CD14-positive monocyte (primary cell): Measurements from ENCODE around the gene OTOS. TPM values are rescaled to one million over a fixed set of nuclear protein-coding genes. Genes with fewer than 3 reads are reported as not detected.
A peak's percentile ranks its signal among the peaks of the same experiment; 100 is the strongest.

Experiments
- DNase-seq, 3 donors: peaks; one replicate each; pipeline ENCODE4 v3.0.0-alpha.2; 2011 to 2022
- H2AFZ ChIP-seq: 2 replicates; pipeline ENCODE4 v1.6.0; 2012; ENCODE audit warnings: mild to moderate bottlenecking, low read depth, low read length, inconsistent platforms; ENCODE audit not compliant: insufficient read depth, poor library complexity, severe bottlenecking
- H3K27ac ChIP-seq, 2 donors: 1 replicate in 1 of 2; 2 replicates in 1 of 2; pipeline ENCODE4 v1.5.1; 2012 to 2013; ENCODE audit warnings: low read length in 2 of 2, control low read depth in 1 of 2, inconsistent platforms in 1 of 2, low read depth in 1 of 2, mild to moderate bottlenecking in 1 of 2
- H3K27me3 ChIP-seq, 2 donors: one replicate each; pipeline versions ENCODE4 v1.6.0 to v1.6.1; 2011 to 2013; ENCODE audit warnings: low read length in 2 of 2; ENCODE audit not compliant: control insufficient read depth in 2 of 2, insufficient read depth in 2 of 2
- H3K36me3 ChIP-seq, 2 donors: replicated peaks in 1 of 2; 1 replicate in 1 of 2; 2 replicates in 1 of 2; pipeline versions ENCODE4 v1.5.1 to v1.6.1; 2012 to 2013; ENCODE audit warnings: low read length in 2 of 2, control low read depth in 1 of 2, inconsistent platforms in 1 of 2, mild to moderate bottlenecking in 1 of 2; ENCODE audit not compliant: insufficient read depth in 2 of 2, control insufficient read depth in 1 of 2
- H3K4me1 ChIP-seq, 2 donors: 1 replicate in 1 of 2; 2 replicates in 1 of 2; pipeline versions ENCODE4 v1.5.1 to v1.6.1; 2012 to 2013; ENCODE audit warnings: low read length in 2 of 2, control low read depth in 1 of 2, inconsistent platforms in 1 of 2, mild to moderate bottlenecking in 1 of 2, moderate library complexity in 1 of 2; ENCODE audit not compliant: insufficient read depth in 2 of 2, control insufficient read depth in 1 of 2
- H3K4me2 ChIP-seq: replicated peaks from 2 replicates; pipeline ENCODE3; 2012; ENCODE audit warnings: low read length, moderate library complexity, mild to moderate bottlenecking; ENCODE audit not compliant: poor library complexity, severe bottlenecking; ENCODE audit errors: extremely low read depth
- H3K4me3 ChIP-seq, 3 experiments: fragments of 200-600 bp in 1 of 3; sonication (generic) in 1 of 3; replicated peaks in 1 of 3; 1 replicate in 2 of 3; 2 replicates in 1 of 3; pipeline ENCODE4 v1.5.1; 2011 to 2013; ENCODE audit warnings: low read length in 3 of 3, mild to moderate bottlenecking in 3 of 3, control low read depth in 2 of 3, low read depth in 2 of 3, inconsistent platforms in 1 of 3, moderate library complexity in 1 of 3
- H3K79me2 ChIP-seq: 2 replicates; pipeline ENCODE4 v1.6.0; 2012; ENCODE audit warnings: mild to moderate bottlenecking, control low read depth, inconsistent platforms, low read length, moderate library complexity; ENCODE audit not compliant: insufficient read depth
- H3K9ac ChIP-seq: 2 replicates; pipeline ENCODE4 v1.6.0; 2017; ENCODE audit warnings: low read length, mild to moderate bottlenecking; ENCODE audit not compliant: insufficient read depth, poor library complexity, severe bottlenecking
- H3K9me3 ChIP-seq, 2 donors: replicated peaks in 1 of 2; 1 replicate in 1 of 2; 2 replicates in 1 of 2; pipeline versions ENCODE4 v1.5.1 to v1.6.1; 2012 to 2013; ENCODE audit warnings: low read length in 2 of 2, control low read depth in 1 of 2; ENCODE audit not compliant: control insufficient read depth in 1 of 2, insufficient read depth in 1 of 2
- H4K20me1 ChIP-seq: 2 replicates; pipeline ENCODE4 v1.6.0; 2012; ENCODE audit warnings: mild to moderate bottlenecking, low read length, control low read depth, moderate library complexity; ENCODE audit not compliant: insufficient read depth
- H3K27ac Mint-ChIP-seq, 7 donors: one replicate each; pipeline ENCODE4 v1.8.0; 2020; ENCODE audit warnings: mild to moderate bottlenecking in 7 of 7, mixed read lengths in 7 of 7, moderate library complexity in 6 of 7, inconsistent platforms in 2 of 7
- H3K27me3 Mint-ChIP-seq, 3 donors: one replicate each; pipeline ENCODE4 v1.8.0; 2021 to 2022; ENCODE audit warnings: low read depth in 3 of 3, mild to moderate bottlenecking in 3 of 3, mixed read lengths in 3 of 3, moderate library complexity in 3 of 3, inconsistent platforms in 1 of 3
- H3K36me3 Mint-ChIP-seq, 2 donors: one replicate each; pipeline ENCODE4 v1.8.0; 2020; ENCODE audit warnings: mixed read lengths in 2 of 2, inconsistent platforms in 1 of 2, mild to moderate bottlenecking in 1 of 2
- H3K4me1 Mint-ChIP-seq: one replicate; pipeline ENCODE4 v1.8.0; 2020; ENCODE audit warnings: mild to moderate bottlenecking, mixed read lengths
- H3K4me3 Mint-ChIP-seq, 2 donors: one replicate each; pipeline ENCODE4 v1.8.0; 2020; ENCODE audit warnings: mild to moderate bottlenecking in 2 of 2, mixed read lengths in 2 of 2, moderate library complexity in 1 of 2
- H3K9me3 Mint-ChIP-seq, 7 donors: one replicate each; pipeline ENCODE4 v1.8.0; 2020 to 2022; ENCODE audit warnings: mixed read lengths in 7 of 7, mild to moderate bottlenecking in 6 of 7, moderate library complexity in 6 of 7, inconsistent platforms in 2 of 7
- WGBS: methylation state at CpG from one replicate; pipeline ENCODE4 v1.1.5; 2013; ENCODE audit warnings: missing lambda C conversion rate; ENCODE audit not compliant: insufficient coverage; 5-methylcytosine and 5-hydroxymethylcytosine counted together
- intact Hi-C, 2 donors: fragments of 100-400 bp; cut with micrococcal nuclease; formaldehyde crosslinking; loops; one replicate each; pipeline versions ENCODE4 v1.15.0 to v1.15.1; 2023
- polyA plus RNA-seq, 3 donors: library from polyadenylated mRNA; depleted of rRNA in 1 of 3; unstranded in 2 of 3; stranded (reverse) in 1 of 3; fragments of 300-500 nt in 2 of 3; fragments of >200 nt in 1 of 3; fragmentation: Illumina TruSeq in 2 of 3; gene quantifications; 1 replicate in 2 of 3; 2 replicates in 1 of 3; pipeline ENCODE4 v1.2.3, GENCODE V29; 2012 to 2021
- TF ChIP-seq, protein P1 (sequence below): fragments of 200-600 bp; IDR thresholded peaks from one replicate; pipeline ENCODE4 v1.8.0; 2022; ENCODE audit warnings: antibody characterized with exemption, mild to moderate bottlenecking

The OTOS gene
- polyA plus RNA-seq, 3 donors = not detected

DNA sequence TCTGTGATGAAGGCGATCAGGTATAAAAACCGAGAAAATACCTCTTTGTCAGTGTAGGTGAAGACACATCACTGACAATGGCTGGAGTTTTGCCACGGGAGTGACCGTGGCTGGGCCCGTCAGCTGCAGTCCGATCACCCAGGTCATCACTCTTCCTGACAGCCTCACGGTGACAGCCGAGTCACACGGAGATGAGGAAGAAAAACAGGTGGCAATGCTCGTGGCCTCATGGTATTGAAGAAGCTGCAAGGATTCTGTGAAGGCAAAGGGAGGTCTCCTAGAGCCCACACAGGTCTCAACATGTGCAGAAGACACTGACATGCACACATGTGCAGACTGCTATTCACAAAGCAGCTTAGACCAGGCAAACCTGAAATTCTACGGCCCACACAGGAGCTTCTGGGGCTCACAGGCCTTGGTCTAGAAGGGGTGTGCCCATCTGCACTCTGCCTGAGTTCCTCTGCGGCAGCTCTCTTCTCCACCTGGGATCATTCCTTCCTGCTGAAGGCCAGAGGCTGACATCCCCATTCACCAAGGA lies 11.8 kb downstream of the OTOS start:
- WGBS = 90% methylated on average over 10 of the region's 12 CpGs
- no peak overlapping the region for H3K27ac Mint-ChIP-seq
- DNase-seq = no peak
- no peaks in the 10 kb centered on the region for H3K4me1 Mint-ChIP-seq
- TF ChIP-seq, protein P1, sequence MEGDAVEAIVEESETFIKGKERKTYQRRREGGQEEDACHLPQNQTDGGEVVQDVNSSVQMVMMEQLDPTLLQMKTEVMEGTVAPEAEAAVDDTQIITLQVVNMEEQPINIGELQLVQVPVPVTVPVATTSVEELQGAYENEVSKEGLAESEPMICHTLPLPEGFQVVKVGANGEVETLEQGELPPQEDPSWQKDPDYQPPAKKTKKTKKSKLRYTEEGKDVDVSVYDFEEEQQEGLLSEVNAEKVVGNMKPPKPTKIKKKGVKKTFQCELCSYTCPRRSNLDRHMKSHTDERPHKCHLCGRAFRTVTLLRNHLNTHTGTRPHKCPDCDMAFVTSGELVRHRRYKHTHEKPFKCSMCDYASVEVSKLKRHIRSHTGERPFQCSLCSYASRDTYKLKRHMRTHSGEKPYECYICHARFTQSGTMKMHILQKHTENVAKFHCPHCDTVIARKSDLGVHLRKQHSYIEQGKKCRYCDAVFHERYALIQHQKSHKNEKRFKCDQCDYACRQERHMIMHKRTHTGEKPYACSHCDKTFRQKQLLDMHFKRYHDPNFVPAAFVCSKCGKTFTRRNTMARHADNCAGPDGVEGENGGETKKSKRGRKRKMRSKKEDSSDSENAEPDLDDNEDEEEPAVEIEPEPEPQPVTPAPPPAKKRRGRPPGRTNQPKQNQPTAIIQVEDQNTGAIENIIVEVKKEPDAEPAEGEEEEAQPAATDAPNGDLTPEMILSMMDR = no peak
- H3K4me3 Mint-ChIP-seq = no peak overlapping the region
- H3K27me3 Mint-ChIP-seq = no peaks in the 10 kb centered on the region
- Histone ChIP-seq H3K4me1 (no peaks in the 10 kb centered on the region), H3K9me3 (no peaks in the 10 kb centered on the region), H2AFZ (no peak overlapping the region), H3K79me2 (no peaks in the 10 kb centered on the region), H4K20me1 (no peaks in the 10 kb centered on the region), H3K36me3 (peaks cover 61 to 79% of the 10 kb centered on the region in 2 donors), H3K9ac (no peak overlapping the region), H3K27ac (no peak overlapping the region), H3K4me2 (no peak overlapping the region), H3K4me3 (no peak overlapping the region), H3K27me3 (no peaks in the 10 kb centered on the region)
- intact Hi-C loops = no loop called here
- peaks cover 68 to 69% of the 10 kb centered on the region in 2 donors for H3K36me3 Mint-ChIP-seq
- H3K9me3 Mint-ChIP-seq = peaks cover 0 to 2% (median 0%) of the 10 kb centered on the region in 7 donors

DNA sequence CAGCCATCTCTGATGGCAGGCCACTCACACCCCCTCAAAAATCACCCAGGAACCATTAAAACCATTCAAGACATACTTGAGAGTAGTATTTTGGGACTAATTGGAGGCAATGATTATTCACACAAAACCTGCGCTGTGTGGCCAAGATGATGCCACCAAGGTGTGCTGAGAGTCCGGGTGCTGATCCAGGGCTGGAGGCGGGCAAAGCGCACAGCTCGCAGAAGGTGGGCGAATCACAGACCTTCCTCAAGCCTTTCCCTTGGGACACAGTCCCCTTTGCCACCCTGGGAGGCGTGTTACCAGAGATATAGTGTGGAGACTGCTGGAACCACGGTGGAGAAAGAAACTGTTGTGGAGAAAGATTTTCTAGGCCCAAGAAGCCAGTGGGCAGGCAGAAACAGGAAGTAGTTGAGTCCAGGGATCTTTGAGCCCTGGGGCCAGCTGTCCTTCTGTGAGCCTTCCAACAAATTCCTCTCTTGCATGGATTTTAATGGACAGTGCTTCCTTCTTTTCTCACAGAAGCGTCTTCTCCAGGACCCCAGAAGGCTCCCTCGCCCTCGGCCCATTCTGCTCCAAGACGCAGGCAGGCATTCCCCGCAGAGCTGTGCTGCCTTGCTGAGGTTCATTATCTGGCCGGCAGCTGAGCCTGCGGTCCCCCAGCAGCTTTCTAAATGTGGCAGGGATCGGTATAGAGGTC lies 12.4 kb downstream of the OTOS start:
- Mint-ChIP-seq H3K27me3 (no peaks in the 10 kb centered on the region), H3K4me1 (no peaks in the 10 kb centered on the region), H3K36me3 (peaks cover 62% of the 10 kb centered on the region in 2 donors), H3K9me3 (peaks cover 0 to 2% (median 0%) of the 10 kb centered on the region in 7 donors), H3K4me3 (no peak overlapping the region), H3K27ac (peak overlapping the region in 2 of 7 donors; percentile 43 to 46)
- H3K79me2 ChIP-seq = no peaks in the 10 kb centered on the region
- DNase-seq = no peak
- peaks cover 55 to 73% of the 10 kb centered on the region in 2 donors for H3K36me3 ChIP-seq
- no peaks in the 10 kb centered on the region for H3K4me1 ChIP-seq
- WGBS = 98% methylated on average over 10 of the region's 16 CpGs
- intact Hi-C loops = no loop called here
- no peaks in the 10 kb centered on the region for H4K20me1 ChIP-seq
- H3K4me3 ChIP-seq = no peak overlapping the region
- no peak overlapping the region for H3K9ac ChIP-seq
- no peaks in the 10 kb centered on the region for H3K27me3 ChIP-seq
- TF ChIP-seq, protein P1 = no peak
- no peak overlapping the region for H3K27ac ChIP-seq
- H3K4me2 ChIP-seq = no peak overlapping the region
- H3K9me3 ChIP-seq = no peaks in the 10 kb centered on the region
- no peak overlapping the region for H2AFZ ChIP-seq
